Neuron (in vitro differentiated cells): ENCODE data around the gene DDX41.

ENCODE experiments used
- H2AFZ ChIP-seq: one replicate; pipeline ENCODE4 v1.6.1; 2013; ENCODE audit warnings: low read depth, mild to moderate bottlenecking, inconsistent platforms, low read length, moderate library complexity
- H3K27me3 ChIP-seq: one replicate; pipeline ENCODE4 v1.6.1; 2013; ENCODE audit warnings: low read length; ENCODE audit not compliant: insufficient read depth
- H3K36me3 ChIP-seq: one replicate; pipeline ENCODE4 v1.6.1; 2013; ENCODE audit warnings: low read length; ENCODE audit not compliant: insufficient read depth
- H3K4me1 ChIP-seq: one replicate; pipeline ENCODE4 v1.6.1; 2013; ENCODE audit warnings: low read length; ENCODE audit not compliant: insufficient read depth
- H3K4me3 ChIP-seq: 2 replicates; pipeline ENCODE4 v1.5.1; 2013; ENCODE audit warnings: mild to moderate bottlenecking, low read length, moderate library complexity
- H3K9me3 ChIP-seq: one replicate; pipeline ENCODE4 v1.6.1; 2013; ENCODE audit warnings: low read length

DDX41 gene

DNA sequence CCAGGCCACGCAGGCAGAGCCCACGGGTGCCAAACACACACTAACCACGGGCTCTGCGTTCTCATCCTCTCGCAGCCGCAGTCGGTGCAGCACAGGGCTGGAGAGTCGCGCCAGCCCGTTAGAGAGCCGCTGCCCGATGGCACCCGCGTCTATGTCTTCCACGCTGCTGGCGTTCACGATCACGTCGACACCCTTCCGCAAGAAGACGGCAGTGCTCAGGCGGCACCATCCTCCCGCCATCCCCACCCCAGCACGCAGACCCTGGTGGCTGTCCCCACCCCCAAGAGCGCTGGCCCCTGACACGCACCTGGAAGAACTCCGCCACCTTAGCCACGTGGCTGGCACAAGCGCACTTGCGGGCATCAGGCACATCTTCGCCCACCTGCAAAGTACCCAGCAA lies 49.3 kb downstream of the DDX41 start:
- Histone ChIP-seq H3K4me1 (peaks cover 42% of the 10 kb centered on the region), H3K27me3 (no peaks in the 10 kb centered on the region), H3K9me3 (peaks cover 10% of the 10 kb centered on the region), H3K4me3 (no peak overlapping the region), H2AFZ (no peak overlapping the region), H3K36me3 (peaks cover 65% of the 10 kb centered on the region)

DNA sequence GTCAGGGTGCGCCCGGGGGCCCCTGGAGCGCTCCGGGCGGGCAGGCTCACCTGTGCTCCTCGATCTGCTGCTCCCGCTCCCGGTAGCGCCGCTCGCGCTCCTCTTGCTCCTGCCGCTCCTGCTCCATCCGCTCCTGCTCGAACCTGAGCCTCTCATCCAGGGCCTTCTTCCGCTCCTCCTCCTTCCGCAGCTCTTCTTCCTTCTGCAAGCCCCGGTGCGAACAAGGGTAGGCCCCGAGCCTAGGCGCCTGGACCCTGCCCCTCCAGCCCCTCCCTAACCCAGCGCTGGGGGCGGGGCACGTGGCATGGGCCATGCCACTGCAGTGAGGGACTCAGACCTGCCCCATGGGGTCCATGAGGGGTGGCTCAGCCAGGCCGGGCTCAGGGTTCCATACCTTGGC lies 49.9 kb downstream of the DDX41 start:
- H3K27me3 ChIP-seq: no peaks in the 10 kb centered on the region
- peaks cover 10% of the 10 kb centered on the region for H3K9me3 ChIP-seq
- H3K36me3 ChIP-seq: peaks cover 64% of the 10 kb centered on the region
- peaks cover 38% of the 10 kb centered on the region for H3K4me1 ChIP-seq
- H2AFZ ChIP-seq: no peak overlapping the region
- H3K4me3 ChIP-seq: no peak overlapping the region

DNA sequence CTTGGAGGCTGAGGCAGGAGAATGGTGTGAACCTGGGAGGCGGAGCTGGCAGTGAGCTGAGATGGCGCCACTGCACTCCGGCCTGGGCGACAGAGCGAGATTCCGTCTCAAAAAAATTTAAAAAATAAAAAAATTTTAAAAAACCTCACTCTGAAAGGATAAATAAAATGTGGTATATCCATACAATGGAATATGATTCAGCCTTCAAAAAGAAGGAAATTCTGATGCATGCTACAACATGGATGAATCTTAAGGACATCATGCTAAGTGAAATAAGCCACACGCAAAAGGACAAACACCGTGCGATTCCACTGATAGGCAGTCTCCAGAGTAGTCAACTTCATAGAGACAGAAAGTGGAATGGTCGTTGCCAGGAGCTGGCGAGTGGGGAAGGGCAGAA lies 51.7 kb downstream of the DDX41 start:
- H2AFZ ChIP-seq: no peak overlapping the region
- no peaks in the 10 kb centered on the region for H3K27me3 ChIP-seq
- peaks cover 64% of the 10 kb centered on the region for H3K36me3 ChIP-seq
- H3K4me1 ChIP-seq: peaks cover 27% of the 10 kb centered on the region
- no peak overlapping the region for H3K4me3 ChIP-seq
- peaks cover 10% of the 10 kb centered on the region for H3K9me3 ChIP-seq

- Histone ChIP-seq H3K4me3 (no peak overlapping the region), H3K9me3 (peaks cover 10% of the 10 kb centered on the region), H3K36me3 (peaks cover 71% of the 10 kb centered on the region), H3K27me3 (no peaks in the 10 kb centered on the region), H2AFZ (no peak overlapping the region), H3K4me1 (peaks cover 34% of the 10 kb centered on the region)
Measured at GRCh38 chr5:177462021-177462670, 54.6 kb downstream of the DDX41 start.
